Measurements from ENCODE around the gene SCEL. TPM values are rescaled to one million over a fixed set of nuclear protein-coding genes. Genes with fewer than 3 reads are reported as not detected.

The SCEL gene
- total RNA-seq (under 1 TPM; 0.10 to 0.11 TPM), polyA plus RNA-seq (ENCODE audit: insufficient read length in 2 of 2) (under 1 TPM in 1 of 2 donors, not detected in 1; 0.12 TPM)
- long read RNA-seq, donor 1 = 0 reads
- long read RNA-seq, donor 2 = 0 reads
- long read RNA-seq, donor 3 = 0 reads
- long read RNA-seq, donor 4 = 0 reads

- DNase-seq (ENCODE audit: low read depth in 4 of 6, low spot score in 6 of 6) = no peak
- 80% methylated on average over 1 of the region's 1 CpG for WGBS (ENCODE audit: insufficient coverage)
- Histone ChIP-seq H3K4me1 (ENCODE audit: control insufficient read depth, insufficient read depth, low read length) (no peaks in the 10 kb centered on the region), H3K27me3 (ENCODE audit: control insufficient read depth, insufficient read depth, low read length) (no peaks in the 10 kb centered on the region), H3K9me3 (ENCODE audit: control insufficient read depth, insufficient read depth, low read length) (no peaks in the 10 kb centered on the region), H3K36me3 (ENCODE audit: control insufficient read depth, insufficient read depth, low read length) (no peaks in the 10 kb centered on the region), H3K4me3 (ENCODE audit: low read depth, low read length) (no peak within 1 kb of the TSS), H3K27ac (ENCODE audit: low read depth, low read length) (no peak within 1 kb of the TSS)
Measured at GRCh38 chr13:77535448-77535847, at the start of gene SCEL. Gene SCEL, plus strand, starts transcription at chr13:77535706. Its CDS starts 20,170 bp downstream, at chr13:77555876.

GRCh38 chr13:77489566-77490337, 45.8 kb upstream of the SCEL start:
- no peak overlapping the region for H3K4me3 ChIP-seq (ENCODE audit: low read depth, low read length)

GRCh38 chr13:77492982-77493381, 42.5 kb upstream of the SCEL start:
- DNase-seq (ENCODE audit: low read depth in 4 of 6, low spot score in 6 of 6) = peak in 2 of 6 donors; percentile 62 to 73
- H3K4me3 ChIP-seq (ENCODE audit: low read depth, low read length) = no peak overlapping the region
- H3K9me3 ChIP-seq (ENCODE audit: control insufficient read depth, insufficient read depth, low read length) = no peaks in the 10 kb centered on the region
- no peaks in the 10 kb centered on the region for H3K4me1 ChIP-seq (ENCODE audit: control insufficient read depth, insufficient read depth, low read length)
- no peak overlapping the region for H3K27ac ChIP-seq (ENCODE audit: low read depth, low read length)
- H3K36me3 ChIP-seq (ENCODE audit: control insufficient read depth, insufficient read depth, low read length) = no peaks in the 10 kb centered on the region
- WGBS (ENCODE audit: insufficient coverage) = no CpG with 5 or more reads among the region's 1 CpG
- H3K27me3 ChIP-seq (ENCODE audit: control insufficient read depth, insufficient read depth, low read length) = no peaks in the 10 kb centered on the region

More at GRCh38 chr13:77489566-77490337, 45.8 kb upstream of the SCEL start:
- DNase-seq (ENCODE audit: low read depth in 4 of 6, low spot score in 6 of 6) = no peak
- WGBS (ENCODE audit: insufficient coverage) = 88% methylated on average over 1 of the region's 4 CpGs
- H3K27me3 ChIP-seq (ENCODE audit: control insufficient read depth, insufficient read depth, low read length) = no peaks in the 10 kb centered on the region
- no peaks in the 10 kb centered on the region for H3K4me1 ChIP-seq (ENCODE audit: control insufficient read depth, insufficient read depth, low read length)
- H3K27ac ChIP-seq (ENCODE audit: low read depth, low read length) = no peak overlapping the region
- H3K36me3 ChIP-seq (ENCODE audit: control insufficient read depth, insufficient read depth, low read length) = no peaks in the 10 kb centered on the region
- no peaks in the 10 kb centered on the region for H3K9me3 ChIP-seq (ENCODE audit: control insufficient read depth, insufficient read depth, low read length)

GRCh38 chr13:77494226-77494625, 41.3 kb upstream of the SCEL start:
- Histone ChIP-seq H3K9me3 (ENCODE audit: control insufficient read depth, insufficient read depth, low read length) (no peaks in the 10 kb centered on the region), H3K27me3 (ENCODE audit: control insufficient read depth, insufficient read depth, low read length) (no peaks in the 10 kb centered on the region), H3K4me3 (ENCODE audit: low read depth, low read length) (no peak overlapping the region), H3K36me3 (ENCODE audit: control insufficient read depth, insufficient read depth, low read length) (no peaks in the 10 kb centered on the region), H3K27ac (ENCODE audit: low read depth, low read length) (no peak overlapping the region), H3K4me1 (ENCODE audit: control insufficient read depth, insufficient read depth, low read length) (no peaks in the 10 kb centered on the region)
- WGBS (ENCODE audit: insufficient coverage) = no CpG with 5 or more reads among the region's 3 CpGs
- no peak for DNase-seq (ENCODE audit: low read depth in 4 of 6, low spot score in 6 of 6)

GRCh38 chr13:77497350-77497749, 38.2 kb upstream of the SCEL start:
- Histone ChIP-seq H3K9me3 (ENCODE audit: control insufficient read depth, insufficient read depth, low read length) (no peaks in the 10 kb centered on the region), H3K27me3 (ENCODE audit: control insufficient read depth, insufficient read depth, low read length) (no peaks in the 10 kb centered on the region), H3K27ac (ENCODE audit: low read depth, low read length) (no peak overlapping the region), H3K4me1 (ENCODE audit: control insufficient read depth, insufficient read depth, low read length) (no peaks in the 10 kb centered on the region), H3K4me3 (ENCODE audit: low read depth, low read length) (no peak overlapping the region), H3K36me3 (ENCODE audit: control insufficient read depth, insufficient read depth, low read length) (no peaks in the 10 kb centered on the region)
- DNase-seq (ENCODE audit: low read depth in 4 of 6, low spot score in 6 of 6) = no peak
- 95% methylated on average over 3 of the region's 3 CpGs for WGBS (ENCODE audit: insufficient coverage)

- no peaks in the 10 kb centered on the region for H3K4me1 ChIP-seq (ENCODE audit: control insufficient read depth, insufficient read depth, low read length)
- no peaks in the 10 kb centered on the region for H3K27me3 ChIP-seq (ENCODE audit: control insufficient read depth, insufficient read depth, low read length)
- no peak for DNase-seq (ENCODE audit: low read depth in 4 of 6, low spot score in 6 of 6)
- no peak overlapping the region for H3K4me3 ChIP-seq (ENCODE audit: low read depth, low read length)
- no peak overlapping the region for H3K27ac ChIP-seq (ENCODE audit: low read depth, low read length)
- H3K36me3 ChIP-seq (ENCODE audit: control insufficient read depth, insufficient read depth, low read length) = no peaks in the 10 kb centered on the region
- H3K9me3 ChIP-seq (ENCODE audit: control insufficient read depth, insufficient read depth, low read length) = no peaks in the 10 kb centered on the region
Measured at GRCh38 chr13:77497835-77498234, 37.7 kb upstream of the SCEL start.

- Histone ChIP-seq H3K4me1 (ENCODE audit: control insufficient read depth, insufficient read depth, low read length) (no peaks in the 10 kb centered on the region), H3K36me3 (ENCODE audit: control insufficient read depth, insufficient read depth, low read length) (no peaks in the 10 kb centered on the region), H3K4me3 (ENCODE audit: low read depth, low read length) (no peak overlapping the region), H3K27ac (ENCODE audit: low read depth, low read length) (no peak overlapping the region), H3K9me3 (ENCODE audit: control insufficient read depth, insufficient read depth, low read length) (no peaks in the 10 kb centered on the region), H3K27me3 (ENCODE audit: control insufficient read depth, insufficient read depth, low read length) (no peaks in the 10 kb centered on the region)
- peak in 1 of 6 donors; percentile 34 for DNase-seq (ENCODE audit: low read depth in 4 of 6, low spot score in 6 of 6)
- WGBS (ENCODE audit: insufficient coverage) = 100% methylated on average over 1 of the region's 4 CpGs
Measured at GRCh38 chr13:77502104-77502720, 33.3 kb upstream of the SCEL start.

- Histone ChIP-seq H3K9me3 (ENCODE audit: control insufficient read depth, insufficient read depth, low read length) (no peaks in the 10 kb centered on the region), H3K27me3 (ENCODE audit: control insufficient read depth, insufficient read depth, low read length) (no peaks in the 10 kb centered on the region), H3K36me3 (ENCODE audit: control insufficient read depth, insufficient read depth, low read length) (no peaks in the 10 kb centered on the region), H3K27ac (ENCODE audit: low read depth, low read length) (no peak overlapping the region), H3K4me1 (ENCODE audit: control insufficient read depth, insufficient read depth, low read length) (no peaks in the 10 kb centered on the region), H3K4me3 (ENCODE audit: low read depth, low read length) (no peak overlapping the region)
- 70% methylated on average over 2 of the region's 5 CpGs for WGBS (ENCODE audit: insufficient coverage)
- DNase-seq (ENCODE audit: low read depth in 4 of 6, low spot score in 6 of 6) = no peak
Measured at GRCh38 chr13:77503398-77503797, 32.1 kb upstream of the SCEL start.

GRCh38 chr13:77506874-77507273, 28.6 kb upstream of the SCEL start:
- Histone ChIP-seq H3K27me3 (ENCODE audit: control insufficient read depth, insufficient read depth, low read length) (no peaks in the 10 kb centered on the region), H3K9me3 (ENCODE audit: control insufficient read depth, insufficient read depth, low read length) (no peaks in the 10 kb centered on the region), H3K4me3 (ENCODE audit: low read depth, low read length) (no peak overlapping the region), H3K36me3 (ENCODE audit: control insufficient read depth, insufficient read depth, low read length) (no peaks in the 10 kb centered on the region), H3K4me1 (ENCODE audit: control insufficient read depth, insufficient read depth, low read length) (no peaks in the 10 kb centered on the region), H3K27ac (ENCODE audit: low read depth, low read length) (no peak overlapping the region)
- DNase-seq (ENCODE audit: low read depth in 4 of 6, low spot score in 6 of 6) = peak in 3 of 6 donors; percentile 23 to 73 (median 40)
- no CpG with 5 or more reads among the region's 3 CpGs for WGBS (ENCODE audit: insufficient coverage)

Data from spinal cord (tissue), 10 donors.